HL-60 (cell line): ENCODE results near the gene ZFHX3.

Experiments used
- DNase-seq, 2 experiments: peaks; one replicate each; pipeline ENCODE4 v3.0.0-alpha.2; 2010 to 2020; ENCODE audit warnings: low read depth in 1 of 2, low spot score in 1 of 2
- H3K27ac ChIP-seq: fragments of 250-450 bp; sonication (Bioruptor Pico); replicated peaks from 2 replicates; pipeline ENCODE4 v1.5.1; 2020; ENCODE audit warnings: mild to moderate bottlenecking, moderate library complexity
- H3K27me3 ChIP-seq: fragments of 250-450 bp; sonication (Bioruptor Pico); 2 replicates; pipeline ENCODE4 v1.5.1; 2021; ENCODE audit warnings: mild to moderate bottlenecking, moderate library complexity; ENCODE audit not compliant: insufficient read depth, poor library complexity, severe bottlenecking
- H3K4me3 ChIP-seq: replicated peaks from 2 replicates; pipeline ENCODE4 v1.5.1; 2011; ENCODE audit warnings: mild to moderate bottlenecking, control low read depth, low read length; ENCODE audit not compliant: insufficient read depth
- CTCF ChIP-seq: IDR thresholded peaks from one replicate; pipeline ENCODE4 v1.5.1; 2011; ENCODE audit warnings: low read length, control low read depth, inconsistent platforms; ENCODE audit not compliant: insufficient read depth
- GABPA ChIP-seq: IDR thresholded peaks from 2 replicates; pipeline ENCODE4 v1.6.1; 2012; ENCODE audit warnings: low read depth
- POLR2AphosphoS5 ChIP-seq: IDR thresholded peaks from 2 replicates; pipeline ENCODE4 v1.6.1; 2012; ENCODE audit warnings: low read depth
- REST ChIP-seq: IDR thresholded peaks from 2 replicates; pipeline ENCODE4 v1.6.1; 2012; ENCODE audit warnings: low read depth; ENCODE audit not compliant: insufficient replicate concordance
- SPI1 ChIP-seq: IDR thresholded peaks from 2 replicates; pipeline ENCODE4 v1.6.1; 2012; ENCODE audit warnings: low read depth, mild to moderate bottlenecking, borderline replicate concordance

ZFHX3 gene

GRCh38 chr16:73027685-73028111 lies 20.2 kb downstream of the ZFHX3 start:
- H3K27me3 ChIP-seq = no peaks in the 10 kb centered on the region
- no peak overlapping the region for H3K4me3 ChIP-seq
- TF ChIP-seq SPI1 = no peak
- TF ChIP-seq CTCF = no peak
- TF ChIP-seq GABPA = no peak
- TF ChIP-seq POLR2AphosphoS5 = no peak
- TF ChIP-seq REST = no peak
- no peak overlapping the region for H3K27ac ChIP-seq
- no peak for DNase-seq

GRCh38 chr16:73026754-73027684 lies 20.9 kb downstream of the ZFHX3 start:
- no peak overlapping the region for H3K27ac ChIP-seq
- no peak for DNase-seq
- no peak overlapping the region for H3K4me3 ChIP-seq
- H3K27me3 ChIP-seq = no peaks in the 10 kb centered on the region
- TF ChIP-seq CTCF = no peak
- no peak for TF ChIP-seq GABPA
- no peak for TF ChIP-seq REST

- no peaks in the 10 kb centered on the region for H3K27me3 ChIP-seq
Observed at GRCh38 chr16:73025856-73026210, 22.1 kb downstream of the ZFHX3 start.

More at GRCh38 chr16:73025856-73026210, 22.1 kb downstream of the ZFHX3 start:
- Histone ChIP-seq H3K27ac (no peak overlapping the region), H3K4me3 (no peak overlapping the region)
- no peak for DNase-seq
- no peak for TF ChIP-seq REST
- no peak for TF ChIP-seq SPI1
- no peak for TF ChIP-seq CTCF
- no peak for TF ChIP-seq GABPA
- TF ChIP-seq POLR2AphosphoS5 = no peak
